ENCODE data around the gene AFAP1L1.

DNA sequence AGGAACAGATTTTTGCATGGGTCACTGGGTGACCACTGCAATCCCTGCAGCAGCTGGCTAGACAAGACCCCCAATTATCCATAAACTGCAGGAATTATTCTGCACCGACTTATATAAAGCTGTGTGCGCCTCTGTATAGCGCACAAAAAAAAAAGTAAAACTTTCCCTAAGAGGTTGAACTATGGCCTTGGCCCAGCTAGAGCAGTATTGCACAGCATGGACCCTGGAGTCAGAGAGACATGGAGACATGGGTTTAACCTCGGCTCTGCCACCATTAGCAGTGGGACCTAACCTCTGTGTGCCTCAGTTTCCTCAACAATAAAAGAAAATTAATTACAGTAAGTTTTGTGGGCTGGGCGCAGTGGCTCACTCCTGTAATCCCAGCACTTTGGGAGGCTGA, 56.5 kb downstream of the AFAP1L1 start:
- TF ChIP-seq, protein P1, sequence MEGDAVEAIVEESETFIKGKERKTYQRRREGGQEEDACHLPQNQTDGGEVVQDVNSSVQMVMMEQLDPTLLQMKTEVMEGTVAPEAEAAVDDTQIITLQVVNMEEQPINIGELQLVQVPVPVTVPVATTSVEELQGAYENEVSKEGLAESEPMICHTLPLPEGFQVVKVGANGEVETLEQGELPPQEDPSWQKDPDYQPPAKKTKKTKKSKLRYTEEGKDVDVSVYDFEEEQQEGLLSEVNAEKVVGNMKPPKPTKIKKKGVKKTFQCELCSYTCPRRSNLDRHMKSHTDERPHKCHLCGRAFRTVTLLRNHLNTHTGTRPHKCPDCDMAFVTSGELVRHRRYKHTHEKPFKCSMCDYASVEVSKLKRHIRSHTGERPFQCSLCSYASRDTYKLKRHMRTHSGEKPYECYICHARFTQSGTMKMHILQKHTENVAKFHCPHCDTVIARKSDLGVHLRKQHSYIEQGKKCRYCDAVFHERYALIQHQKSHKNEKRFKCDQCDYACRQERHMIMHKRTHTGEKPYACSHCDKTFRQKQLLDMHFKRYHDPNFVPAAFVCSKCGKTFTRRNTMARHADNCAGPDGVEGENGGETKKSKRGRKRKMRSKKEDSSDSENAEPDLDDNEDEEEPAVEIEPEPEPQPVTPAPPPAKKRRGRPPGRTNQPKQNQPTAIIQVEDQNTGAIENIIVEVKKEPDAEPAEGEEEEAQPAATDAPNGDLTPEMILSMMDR (IDR thresholded peaks at IDR 0.05; ENCODE audit: insufficient read depth, low read depth, low read length) = no peak
- no peak for TF ChIP-seq EZH2 (IDR thresholded peaks at IDR 0.05; ENCODE audit: insufficient read depth, low read length)
